ENCODE measurements around the gene MLLT1. TPM values are rescaled to one million over a fixed set of nuclear protein-coding genes. Genes with fewer than 3 reads are reported as not detected.

Gene MLLT1
- total and polyA plus RNA-seq, 2 of the 8 experiments (the other 6 are each of a cell fraction or from before 2014, with no cell fraction given), result 18.8 to 45.1 TPM

- TF ChIP-seq KDM1A (IDR thresholded peaks at IDR 0.05; ENCODE audit: borderline replicate concordance, low read length) (no peak), TAF7 (optimal IDR thresholded peaks at IDR 0.05; ENCODE audit: borderline replicate concordance, low read depth, low read length) (no peak)
Observed at GRCh38 chr19:6229951-6230712, 49.6 kb downstream of the MLLT1 start (continued).
